ENCODE data around the gene KLHDC7B.

GRCh38 chr22:50564289-50564688 lies 18.6 kb downstream of the KLHDC7B start:
- TF ChIP-seq EP300 (IDR thresholded peaks at IDR 0.05) (no peak), CTCF (IDR thresholded peaks at IDR 0.05) (no peak)
